Stimulated activated CD4-positive, alpha-beta T cell treated with anti-CD3 and anti-CD28 coated beads, Interleukin-1b, Interleukin-23, amount 100 ng/mL, for 4 hours (primary cell): ENCODE measurements around the gene MED22.

ENCODE experiments used
- DNase-seq, 2 donors: peaks; one replicate each; pipeline ENCODE4 v3.0.0-alpha.2; 2020; ENCODE audit warnings: low read depth in 2 of 2

The MED22 gene

DNA sequence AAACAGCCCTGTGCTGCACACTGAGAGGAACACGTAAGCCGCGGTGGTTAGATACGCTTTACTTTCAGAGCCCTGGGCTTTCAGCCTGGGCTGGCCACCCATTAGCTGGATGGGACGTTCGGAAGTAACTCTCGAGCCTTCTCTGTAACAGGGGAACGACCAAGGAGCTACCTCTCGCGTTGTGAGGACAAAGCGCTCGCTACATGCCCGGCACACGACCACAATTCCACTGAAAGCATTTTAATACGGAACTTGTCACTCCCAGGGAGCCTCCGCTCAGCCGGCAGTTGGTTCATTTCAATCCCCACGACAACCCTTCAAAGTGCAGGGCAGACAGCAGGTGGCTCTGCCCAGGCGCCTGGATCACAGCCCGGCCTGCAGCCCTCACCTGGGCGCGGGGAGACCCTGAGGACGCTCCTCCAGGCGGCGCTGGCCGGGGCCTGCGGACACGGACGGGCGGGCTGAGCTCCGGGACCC lies 8.0 kb upstream of the MED22 start:
- DNase-seq: no peak

DNA sequence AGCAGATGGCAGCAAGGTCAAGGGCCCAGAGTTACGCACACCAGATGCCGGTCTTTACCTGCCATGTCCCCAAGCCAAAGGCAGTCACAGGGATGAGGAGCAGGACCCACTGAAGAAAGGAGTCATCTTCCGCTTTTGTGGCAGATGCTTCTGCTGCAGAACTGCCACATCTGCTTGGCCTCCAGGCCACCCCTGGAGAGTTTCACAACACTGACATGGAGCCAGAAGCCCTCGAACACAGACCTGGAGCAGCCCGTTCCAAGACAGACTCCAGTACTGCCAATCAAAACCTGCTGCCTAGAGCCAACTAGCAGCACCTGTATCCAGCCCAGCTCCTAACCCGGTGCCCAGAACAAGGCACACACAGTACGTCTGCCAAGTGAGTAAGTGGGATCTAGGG lies 6.8 kb upstream of the MED22 start:
- DNase-seq: no peak

DNA sequence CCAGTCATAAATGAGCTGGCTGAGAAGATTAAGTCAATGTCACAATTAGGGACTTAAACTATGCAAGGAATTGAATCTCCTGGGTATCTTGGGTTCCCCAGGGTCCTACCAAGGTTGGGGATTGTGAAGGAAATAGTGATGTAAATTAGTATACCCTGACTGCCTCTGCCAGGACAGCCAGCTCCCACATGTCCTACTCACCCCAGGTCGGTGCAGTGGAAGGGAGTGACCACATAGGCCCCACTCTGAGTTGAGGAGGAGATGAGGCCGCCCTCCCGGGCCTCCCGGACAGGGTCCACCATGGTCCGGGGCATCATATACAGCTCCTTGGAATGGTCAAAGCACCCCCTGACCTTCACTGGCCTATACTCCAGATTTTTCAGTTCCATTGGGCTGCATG lies 5.6 kb upstream of the MED22 start:
- no peak for DNase-seq

DNA sequence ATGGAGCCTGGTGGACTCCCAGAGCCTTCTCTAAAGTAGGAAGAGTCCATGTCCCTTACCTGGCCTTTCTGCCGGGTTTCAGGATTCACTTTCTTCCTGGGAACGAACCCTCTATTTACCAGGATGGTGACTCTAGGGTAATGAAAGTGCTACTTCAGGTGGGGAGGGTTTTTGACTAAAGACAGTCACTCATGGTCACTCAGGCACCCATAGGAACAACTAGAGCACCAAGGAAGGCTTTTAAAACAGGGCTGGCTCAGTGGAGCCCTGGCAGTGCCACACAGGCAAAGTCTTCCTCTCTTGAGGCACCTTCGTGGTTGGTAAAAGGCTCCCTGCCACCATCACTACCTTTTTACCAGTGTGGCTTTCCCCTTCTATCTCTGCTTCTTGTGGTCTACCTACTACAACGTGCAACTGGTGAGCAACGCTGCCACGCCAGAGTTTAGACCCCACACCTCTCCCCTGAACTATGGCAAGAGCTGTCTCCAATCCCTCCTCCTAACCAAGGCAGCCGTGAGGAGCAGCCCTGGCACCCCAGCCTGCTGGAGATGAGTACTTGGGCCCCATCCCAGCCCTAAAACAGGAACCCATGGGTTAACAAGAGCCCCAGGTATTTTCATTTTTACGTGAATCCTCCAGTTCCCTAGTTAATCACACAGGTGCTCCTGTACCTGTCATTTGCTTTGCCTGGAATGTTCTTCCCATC lies 4.9 kb upstream of the MED22 start:
- no peak for DNase-seq

DNA sequence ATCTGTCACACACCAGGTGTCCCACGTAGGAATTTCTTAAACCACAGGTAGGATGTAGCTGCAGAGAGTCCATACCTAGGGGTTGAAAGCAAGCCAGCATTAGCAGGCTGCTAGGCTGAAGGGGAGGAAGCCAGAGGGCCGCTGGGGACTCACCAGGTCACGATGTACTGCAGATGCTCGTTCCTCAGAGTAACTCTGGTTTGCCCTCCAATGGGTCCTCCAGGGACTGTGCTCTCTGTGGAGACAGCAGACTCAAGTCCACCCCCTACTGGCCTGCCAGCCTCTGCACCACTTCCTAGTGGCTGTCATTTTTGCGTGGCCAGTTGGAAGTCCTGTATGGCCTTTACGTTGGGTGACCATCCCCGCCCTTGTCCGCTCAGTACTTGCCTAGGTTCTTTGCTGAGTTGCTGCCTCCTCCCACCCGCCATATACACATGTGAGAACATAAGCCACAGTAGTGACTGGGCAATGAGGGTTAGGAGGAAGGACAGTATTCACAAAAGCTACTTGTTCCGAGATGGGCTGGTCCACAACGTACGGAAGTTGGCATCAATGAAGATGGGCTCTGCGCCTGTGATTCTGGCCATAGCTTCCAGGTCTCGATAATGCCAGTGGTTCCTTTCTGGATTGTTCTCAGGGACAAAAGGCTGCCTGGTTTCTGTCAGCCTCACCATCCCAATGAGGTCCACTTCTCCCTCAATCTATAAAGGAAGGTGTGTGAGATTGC lies 4.1 kb upstream of the MED22 start:
- DNase-seq: peak in 1 of 2 donors; percentile 38

DNA sequence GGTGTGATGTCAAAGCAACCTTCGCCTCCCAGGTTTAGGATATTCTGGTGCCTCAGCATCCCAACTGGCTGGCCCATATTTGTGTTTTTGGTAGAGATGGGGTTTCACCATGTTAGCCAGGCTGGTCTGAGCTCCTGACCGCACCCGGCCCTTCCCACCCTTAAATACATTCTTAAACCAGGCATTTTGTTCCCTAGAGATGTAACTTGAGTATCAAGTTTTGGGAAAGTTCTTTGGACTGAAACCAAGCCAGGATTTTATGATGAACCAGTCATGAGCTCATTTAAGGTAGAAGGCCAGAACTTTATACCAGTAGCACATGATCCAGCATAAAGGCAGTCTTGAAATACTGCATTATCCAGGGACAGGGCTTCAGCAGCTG lies 3.6 kb upstream of the MED22 start:
- DNase-seq: no peak

DNA sequence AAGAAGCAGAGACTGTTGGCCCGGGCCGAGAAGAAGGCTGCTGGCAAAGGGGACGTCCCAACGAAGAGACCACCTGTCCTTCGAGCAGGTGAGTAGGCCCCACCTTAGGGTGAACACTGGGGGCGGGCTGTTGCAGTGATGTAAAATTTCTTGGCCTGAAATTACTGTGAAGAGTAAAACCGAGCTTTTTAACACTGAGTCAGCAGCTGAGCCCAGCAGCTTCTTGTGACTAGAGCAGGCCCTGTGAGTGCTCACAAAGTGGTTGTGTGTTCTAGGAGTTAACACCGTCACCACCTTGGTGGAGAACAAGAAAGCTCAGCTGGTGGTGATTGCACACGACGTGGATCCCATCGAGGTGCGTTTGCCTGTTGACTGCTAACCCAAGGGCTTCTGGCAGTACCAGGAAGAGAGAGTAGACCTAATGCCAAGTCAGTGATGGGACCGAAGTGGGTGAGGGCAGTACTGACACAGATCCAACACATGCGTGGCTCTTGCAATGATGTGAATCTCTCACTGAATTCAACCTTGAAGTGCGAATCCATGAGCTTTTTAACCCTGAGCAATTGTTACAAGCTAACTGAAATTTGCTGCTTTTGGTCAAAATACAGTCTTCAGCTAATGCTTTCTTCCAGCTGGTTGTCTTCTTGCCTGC lies 2.2 kb upstream of the MED22 start:
- DNase-seq: no peak

DNA sequence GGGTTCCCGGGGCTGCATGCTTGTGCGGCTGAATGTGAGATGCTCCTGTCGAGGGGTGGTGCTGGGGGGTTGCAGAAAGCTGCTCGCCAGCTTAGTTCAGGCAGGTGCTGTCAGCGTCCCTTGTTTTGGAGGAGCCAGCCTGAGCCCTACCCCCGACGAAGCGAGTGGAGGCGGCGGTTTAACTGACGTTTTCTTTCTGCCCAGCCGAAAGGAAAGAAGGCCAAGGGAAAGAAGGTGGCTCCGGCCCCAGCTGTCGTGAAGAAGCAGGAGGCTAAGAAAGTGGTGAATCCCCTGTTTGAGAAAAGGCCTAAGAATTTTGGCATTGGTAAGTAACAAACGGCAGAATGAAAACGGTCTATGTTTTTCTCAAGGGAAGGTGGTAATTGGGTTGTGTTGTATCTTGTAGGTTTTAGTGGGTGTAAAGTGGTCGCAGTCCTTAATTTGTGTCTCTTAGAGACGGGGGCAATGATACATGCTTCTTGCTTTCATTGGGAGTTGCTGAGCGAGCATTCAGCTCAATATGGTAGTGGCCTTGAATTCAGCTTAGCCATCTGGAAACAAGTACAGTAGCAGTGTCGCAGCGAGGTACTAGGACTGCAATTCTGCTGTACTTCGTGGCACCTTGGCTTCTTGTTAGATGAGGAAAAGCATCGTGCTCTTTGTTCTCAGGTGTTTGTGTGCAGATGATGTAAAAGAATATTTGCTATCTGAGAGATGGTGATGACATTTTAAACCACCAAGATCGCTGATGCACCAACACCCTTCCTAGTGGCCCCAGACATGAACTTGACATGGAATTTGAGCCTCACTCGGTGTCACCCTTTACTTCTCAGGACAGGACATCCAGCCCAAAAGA lies 1.0 kb upstream of the MED22 start:
- no peak for DNase-seq

DNA sequence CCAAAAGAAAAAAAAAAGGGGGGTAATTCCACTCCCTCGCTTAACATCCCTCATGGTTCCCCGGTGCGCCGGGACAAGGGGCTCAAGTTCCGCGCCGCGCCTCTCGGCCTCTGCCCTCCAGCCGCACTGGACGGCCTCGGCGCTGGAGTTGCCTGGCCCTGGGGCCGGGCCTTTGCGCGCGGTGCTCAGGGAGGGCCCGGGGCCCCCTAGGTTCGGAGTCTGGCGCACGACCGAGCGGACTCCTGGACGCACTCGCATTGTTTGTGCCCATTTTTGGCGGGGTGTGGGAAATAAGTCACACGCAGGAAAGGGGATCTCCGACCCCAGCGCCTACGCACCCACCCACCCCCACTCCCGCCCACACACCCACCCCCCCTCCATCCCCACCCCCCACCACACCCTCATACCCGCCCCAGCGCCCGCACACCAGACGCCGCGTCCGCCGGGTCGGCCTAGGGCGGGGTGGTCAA lies 381 bp downstream of the MED22 start:
- peak; percentile 36 to 47 for DNase-seq

DNA sequence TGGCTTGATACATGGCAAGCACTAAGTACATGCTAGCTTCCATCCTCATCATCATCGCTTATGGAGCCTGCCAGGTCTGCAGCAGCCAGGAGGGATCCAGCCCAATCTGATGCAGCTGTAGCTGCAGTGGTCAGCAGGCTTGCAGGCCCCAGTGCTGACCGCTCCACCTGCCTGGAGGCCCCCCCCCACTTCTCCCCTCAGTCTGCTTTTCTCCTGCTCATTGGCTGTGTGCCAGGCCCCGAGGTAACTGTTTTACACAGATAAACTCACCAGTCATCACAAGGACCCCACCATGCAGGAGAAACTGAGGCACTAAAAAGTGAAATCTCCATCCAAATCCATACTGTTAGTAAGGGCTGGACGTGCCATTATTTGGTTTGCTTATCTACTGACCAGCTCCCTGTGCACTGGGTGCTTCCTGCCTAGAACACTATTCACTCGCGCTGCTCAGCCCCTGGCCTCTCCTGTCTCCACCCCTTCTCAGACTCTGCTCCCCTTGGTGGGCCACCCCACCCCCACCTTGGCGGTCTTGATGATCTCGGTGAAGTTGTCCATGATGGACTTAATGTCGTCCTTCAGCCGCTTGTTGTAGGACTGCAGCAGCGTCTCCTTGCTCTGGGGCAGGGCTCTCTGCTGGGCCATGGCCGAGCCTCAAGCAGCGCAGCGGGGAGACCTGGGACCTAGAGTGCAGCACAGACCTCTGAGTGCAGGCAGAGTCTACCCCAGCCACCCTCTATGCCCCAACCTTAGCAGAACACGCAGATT lies 1.7 kb downstream of the MED22 start:
- DNase-seq: no peak

DNA sequence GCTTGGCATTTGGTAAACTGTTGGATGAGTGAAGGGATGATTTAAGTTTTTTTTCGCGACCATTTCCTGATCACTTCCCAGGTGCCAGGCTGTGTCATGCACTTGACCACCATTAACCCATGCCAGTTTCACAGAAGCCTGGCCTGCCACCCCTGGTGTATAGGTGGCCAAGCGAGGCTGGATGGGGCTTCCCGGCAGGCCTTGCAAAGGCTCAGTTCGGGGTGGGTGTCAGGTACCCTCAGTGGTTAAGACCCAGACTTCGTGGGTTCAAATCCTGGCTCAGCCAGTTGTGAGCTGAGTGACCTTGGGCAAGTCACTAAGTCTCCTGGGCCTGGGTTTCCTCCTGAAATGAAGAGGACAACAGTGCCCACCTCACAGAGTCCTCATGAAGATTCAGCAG lies 2.3 kb downstream of the MED22 start:
- no peak for DNase-seq

DNA sequence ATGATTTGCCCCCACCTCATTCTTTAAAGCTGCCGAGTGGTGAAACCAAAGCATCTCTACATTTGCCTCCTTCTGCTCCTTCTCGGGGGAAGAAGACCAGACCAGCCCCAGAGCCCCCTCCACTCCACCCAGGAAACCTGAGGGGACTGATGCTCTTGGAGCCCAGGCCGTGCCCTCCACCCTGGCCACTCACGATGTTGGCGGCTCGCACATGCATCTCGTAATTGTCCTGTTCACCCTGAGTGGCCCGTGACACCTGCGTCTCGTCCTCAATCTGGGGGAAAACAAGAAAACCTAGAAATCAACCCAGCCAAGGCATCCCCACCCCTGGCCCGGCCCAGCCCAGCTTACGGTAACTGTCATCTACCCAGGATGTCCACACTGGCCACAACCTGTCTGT lies 3.0 kb downstream of the MED22 start:
- no peak for DNase-seq

DNA sequence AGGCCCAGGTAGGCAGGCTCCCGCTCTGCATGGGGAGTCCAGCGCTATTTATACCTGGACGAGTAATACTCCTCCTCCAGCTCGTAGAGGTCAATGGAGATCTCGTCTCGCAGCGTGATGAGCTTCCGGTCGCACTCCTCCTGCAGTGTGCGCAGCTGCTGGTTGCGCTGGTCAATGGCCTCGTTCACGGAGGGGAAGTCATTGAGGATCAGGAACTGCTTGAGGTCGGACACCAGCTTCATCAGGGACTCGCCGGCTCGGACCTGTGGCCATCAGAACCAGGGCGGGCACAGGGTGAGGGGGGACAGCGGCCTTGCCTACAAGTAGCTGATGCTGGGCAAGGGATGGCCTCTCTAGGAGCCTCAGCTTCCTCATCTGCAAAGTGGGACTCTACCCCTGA lies 3.9 kb downstream of the MED22 start:
- DNase-seq: no peak

DNA sequence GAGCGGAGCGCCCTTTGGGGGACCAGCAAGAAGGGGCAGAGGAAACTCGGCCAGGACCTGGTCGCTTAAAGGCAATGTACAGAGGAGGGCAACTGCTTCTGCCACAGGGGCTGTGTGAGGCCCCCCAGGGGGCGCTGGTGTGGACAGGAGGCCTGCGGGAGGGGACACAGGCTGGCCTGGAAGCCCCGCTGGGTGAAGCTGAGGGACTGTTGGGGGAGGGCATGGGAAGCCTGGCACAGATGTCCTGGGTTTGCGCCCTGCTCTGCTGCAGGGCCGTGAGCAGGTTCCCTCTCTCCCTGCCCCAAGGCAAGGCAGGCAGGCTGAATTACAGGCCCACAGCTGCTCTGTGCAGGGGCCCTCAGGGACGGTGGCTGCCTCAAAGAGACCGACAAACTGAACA lies 5.4 kb downstream of the MED22 start:
- no peak for DNase-seq

DNA sequence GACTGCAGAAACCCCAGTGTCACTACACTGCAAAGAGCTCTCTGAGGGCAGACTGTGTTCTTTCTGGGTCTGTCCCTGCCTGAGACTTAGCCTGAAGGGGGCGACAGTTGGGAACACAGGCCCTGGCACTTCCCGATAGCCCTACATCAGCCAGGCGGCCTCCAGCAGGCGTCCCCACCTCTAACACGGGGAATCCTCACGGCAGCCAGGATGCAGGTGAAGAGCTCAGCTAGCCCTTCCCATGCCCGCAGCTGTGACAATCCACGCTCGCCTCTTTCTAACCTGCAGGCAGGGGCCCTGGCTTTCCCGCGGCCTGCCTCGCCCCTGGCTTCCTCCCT lies 5.9 kb downstream of the MED22 start:
- DNase-seq: no peak

DNA sequence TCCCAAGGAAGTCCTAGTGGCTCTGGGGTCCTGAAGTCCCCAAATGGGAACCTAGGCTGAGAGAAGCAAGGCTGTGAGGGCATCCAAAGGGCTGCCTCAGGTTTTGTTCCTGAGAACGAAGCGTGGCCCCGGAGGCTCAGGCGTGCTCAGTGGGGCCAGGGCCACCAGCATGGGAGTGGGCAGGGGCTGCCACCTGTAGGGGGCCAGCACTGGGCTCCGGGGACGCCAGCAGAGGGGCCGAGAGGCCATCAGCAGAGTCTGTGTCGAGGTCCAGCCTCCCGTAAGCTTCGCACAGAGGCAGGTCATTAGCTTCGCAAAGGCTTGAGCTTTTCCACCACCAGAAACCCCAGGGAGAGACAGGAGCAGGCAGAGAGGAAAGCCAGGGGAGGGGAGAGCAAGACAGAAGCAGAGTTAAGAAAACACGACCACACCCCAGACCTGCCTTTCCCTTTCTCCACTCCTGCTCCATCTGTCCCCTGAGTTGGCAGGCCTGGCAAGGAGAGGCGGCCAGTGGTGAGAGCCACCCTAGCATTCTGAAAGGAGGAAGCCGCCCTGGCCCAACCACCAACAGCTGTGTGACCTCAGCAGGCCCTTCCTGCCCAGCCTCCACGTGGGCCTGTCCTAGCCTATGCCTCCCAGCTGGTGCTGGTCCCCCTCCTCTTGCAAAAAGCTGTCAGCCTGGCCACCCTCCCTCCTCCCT lies 6.4 kb downstream of the MED22 start:
- DNase-seq: no peak

DNA sequence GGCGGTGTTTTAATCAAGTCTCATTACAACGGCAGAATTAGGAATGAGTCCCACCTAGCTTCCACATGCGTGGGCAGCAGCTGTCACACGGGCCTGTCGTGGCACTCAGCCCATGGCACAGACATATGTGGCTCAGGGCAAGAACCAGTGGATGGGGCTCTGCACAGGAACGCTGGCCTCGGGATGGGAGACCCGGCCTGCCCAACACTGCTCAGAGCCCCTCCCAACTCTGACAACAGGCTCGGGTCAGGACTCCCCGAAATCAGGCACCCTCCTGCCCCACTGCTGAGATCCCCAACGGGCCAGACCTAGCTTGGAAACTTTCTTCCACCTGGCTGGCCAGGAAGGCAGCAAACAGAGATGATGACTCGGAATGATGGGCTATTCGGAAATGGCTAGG lies 7.0 kb downstream of the MED22 start:
- DNase-seq: no peak

DNA sequence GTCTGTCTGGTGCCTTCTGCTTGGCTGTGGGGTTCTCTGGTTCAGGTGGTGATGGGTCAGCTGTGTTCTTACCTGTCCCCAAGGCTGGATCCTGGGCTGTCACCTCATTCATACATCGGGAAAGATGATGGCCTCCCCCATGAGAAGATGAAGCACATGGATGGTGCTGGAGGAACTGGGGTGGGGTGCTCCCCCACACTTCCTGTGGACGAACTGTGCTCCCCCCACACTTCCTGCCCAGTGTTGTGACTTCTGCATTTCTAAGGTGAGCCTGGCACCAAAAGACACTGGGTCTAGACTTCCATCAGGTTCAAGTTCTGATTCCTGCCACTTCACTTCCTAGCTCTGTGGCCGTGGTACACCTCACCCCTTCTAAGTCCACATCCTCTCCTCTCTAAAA lies 7.7 kb downstream of the MED22 start:
- no peak for DNase-seq

DNA sequence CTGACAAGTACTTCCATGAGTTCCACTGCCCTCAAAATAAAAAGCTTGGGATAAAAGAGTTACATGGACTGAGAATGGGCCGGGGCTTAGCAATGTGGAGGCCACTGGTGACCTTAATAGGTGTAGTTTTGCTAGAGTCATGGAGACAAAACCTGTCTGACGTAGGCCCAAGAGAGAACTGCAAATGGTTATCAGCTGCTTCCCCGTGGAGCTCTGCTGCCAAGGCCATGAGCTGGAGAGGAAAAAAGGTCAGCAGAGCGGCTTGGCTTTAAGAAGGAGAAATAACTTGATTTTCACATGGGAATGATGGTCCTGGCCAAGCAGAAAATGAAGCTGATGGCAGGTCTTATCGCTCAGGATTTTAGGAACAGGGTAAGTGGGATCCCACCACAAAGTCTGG lies 8.3 kb downstream of the MED22 start:
- DNase-seq: no peak

DNA sequence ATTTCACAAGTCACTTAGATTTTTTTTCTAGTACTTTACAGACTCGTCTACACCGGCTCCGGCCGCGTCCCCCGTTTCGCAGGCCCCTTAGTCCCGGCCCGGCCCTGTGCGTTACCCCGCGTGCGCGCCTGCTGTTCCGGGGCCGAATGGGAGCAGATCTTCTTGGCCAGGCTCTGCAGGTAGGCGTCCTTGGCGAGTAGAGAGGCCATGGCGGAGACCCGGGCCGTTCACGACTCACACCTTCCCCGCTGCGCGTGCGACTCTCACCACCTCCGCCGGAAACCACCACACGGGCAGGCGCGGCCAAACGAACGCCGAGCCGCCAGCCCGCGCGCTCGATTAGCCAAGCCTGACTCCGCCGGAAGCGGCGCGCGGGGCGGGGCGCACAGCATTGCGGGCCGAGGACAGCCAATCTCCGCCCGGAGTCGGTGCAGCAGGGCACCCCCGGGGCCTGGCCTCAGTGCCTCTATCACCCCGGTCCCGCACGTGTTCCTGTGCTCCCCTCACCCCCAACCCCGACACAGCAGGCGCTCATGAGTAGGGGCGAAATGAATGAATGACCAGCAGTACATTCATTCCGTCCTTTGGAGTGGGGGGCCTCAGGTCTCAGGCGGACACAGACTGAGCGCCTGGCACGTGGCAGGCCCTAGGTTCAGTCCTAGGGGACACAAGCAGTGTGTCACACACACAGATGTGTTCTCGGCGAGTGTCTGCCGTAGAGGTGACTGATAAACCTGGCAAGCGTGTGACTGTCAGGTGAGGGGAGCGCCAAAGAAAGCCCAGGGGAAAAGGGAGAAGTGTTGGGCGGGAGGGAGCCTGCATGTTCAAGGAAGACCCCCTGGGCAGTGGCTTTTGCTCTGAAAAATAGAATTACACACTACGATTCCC lies 11.8 kb downstream of the MED22 start, which contains the start of gene SURF6:
Gene SURF6 (minus strand): TSS at position 265 of the 888 bp plus-strand sequence. CDS start 56 bp downstream, at position 209.
- peak; percentile 90 to 93 for DNase-seq
